Motor neuron (in vitro differentiated cells): ENCODE data around the gene TIPRL. TPM values are rescaled to one million over a fixed set of nuclear protein-coding genes. Genes with fewer than 3 reads are reported as not detected.
A peak's percentile ranks its signal among the peaks of the same experiment; 100 is the strongest.
"Not testable (repeated sequence)": the region's sequence is repeated elsewhere in the genome, so short reads cannot be mapped to it uniquely, and the experiment has no call there.

Experiments
- ATAC-seq, 8 experiments: fragments of 200-7000 bp; cut with Tn5 transposase; replicated peaks in 6 of 8; 2 replicates each; pipeline ENCODE4 v1.8.0; 2021; ENCODE audit warnings: mild to moderate bottlenecking in 8 of 8, moderate library complexity in 8 of 8
- H3K27ac ChIP-seq, 2 donors: fragments of 250-450 bp; sonication (Bioruptor Pico); 2 replicates each; pipeline ENCODE4 v1.9.0; 2021; ENCODE audit warnings: antibody characterized with exemption in 2 of 2, mild to moderate bottlenecking in 2 of 2, moderate library complexity in 1 of 2
- H3K4me1 ChIP-seq, 2 donors: fragments of 250-450 bp; sonication (Bioruptor Pico); replicated peaks in 1 of 2; 2 replicates each; pipeline ENCODE4 v1.6.1; 2021; ENCODE audit warnings: antibody characterized with exemption in 2 of 2, mild to moderate bottlenecking in 2 of 2, moderate library complexity in 1 of 2
- H3K4me3 ChIP-seq, 5 donors: fragments of 250-450 bp; sonication (Bioruptor Pico); 2 replicates each; pipeline ENCODE4 v1.9.0; 2021; ENCODE audit warnings: antibody characterized with exemption in 5 of 5, mild to moderate bottlenecking in 5 of 5, moderate library complexity in 4 of 5
- WGBS, 10 experiments: fragments of 450-650 bp; shearing (Covaris generic); methylation state at CpG; one replicate each; pipeline ENCODE4 v1.0.0; 2022; 5-methylcytosine and 5-hydroxymethylcytosine counted together
- in situ Hi-C, 9 experiments: fragments of 400-800 bp; cut with MboI; loops; one replicate each; pipeline ENCODE4 v1.15.0; 2021; ENCODE audit warnings: low sequenced_read_pairs in 9 of 9, low pct_unique_long_range_greater_than_20kb in 2 of 9; ENCODE audit not compliant: unreplicated experiment in 9 of 9
- total RNA-seq, 8 experiments: library from RNA; unstranded; fragments of 300-600 nt; gene quantifications; 2 replicates each; pipeline versions ENCODE4 v1.2.3 to v1.2.4, GENCODE V29; 2022

The TIPRL gene
- total RNA-seq, 8 experiments from 2014 or later, result 27.1 to 103 (median 59.4) TPM

GRCh38 chr1:168167806-168168205, 11.0 kb upstream of the TIPRL start:
- 0 to 77% (median 60%) methylated on average over 1 to 2 of the region's 2 CpGs; no CpG with 5 or more reads in 1 of the 10 experiments for WGBS, 10 experiments

GRCh38 chr1:168170564-168171508, 7.9 kb upstream of the TIPRL start:
- Histone ChIP-seq H3K4me3 (no peak overlapping the region), H3K27ac (no peak overlapping the region), H3K4me1 (no peaks in the 10 kb centered on the region)
- WGBS, 10 experiments, result 70 to 100% (median 85%) methylated on average over 1 to 5 of the region's 7 CpGs; no CpG with 5 or more reads in 1 of the 10 experiments
- ATAC-seq, result peak in 1 of 8 experiments; percentile 13
- in situ Hi-C loops, result no loop called here

More at GRCh38 chr1:168167806-168168205, 11.0 kb upstream of the TIPRL start:
- Histone ChIP-seq H3K27ac (no peak overlapping the region), H3K4me3 (no peak overlapping the region), H3K4me1 (no peaks in the 10 kb centered on the region)
- in situ Hi-C loops, result no loop called here
- ATAC-seq, result no peak

GRCh38 chr1:168172250-168172915, 6.4 kb upstream of the TIPRL start:
- H3K27ac ChIP-seq, result no peak overlapping the region
- no peaks in the 10 kb centered on the region for H3K4me1 ChIP-seq
- peak in 1 of 8 experiments; percentile 31 for ATAC-seq
- in situ Hi-C loops, result no loop called here
- WGBS, 10 experiments, result 24 to 100% (median 89%) methylated on average over 2 to 3 of the region's 3 CpGs
- no peak overlapping the region for H3K4me3 ChIP-seq

GRCh38 chr1:168178227-168178637, 530 bp upstream of the TIPRL start:
- peak in 1 of 8 experiments; percentile 2 for ATAC-seq

GRCh38 chr1:168179438-168180147, 831 bp downstream of the TIPRL start:
- in situ Hi-C loops, result no loop called here
- Histone ChIP-seq H3K4me3 (peak overlapping the region; percentile 57 to 92 (median 81)), H3K27ac (peak overlapping the region; percentile 82 to 84), H3K4me1 (peaks cover 0 to 12% of the 10 kb centered on the region in 2 donors)
- WGBS, 10 experiments, result 0 to 35% (median 2%) methylated on average over 2 to 19 of the region's 20 CpGs
- peak; percentile 1 to 23 (median 6) for ATAC-seq

More at GRCh38 chr1:168178227-168178637, 530 bp upstream of the TIPRL start:
- in situ Hi-C loops, result no loop called here
- Histone ChIP-seq H3K4me1 (peaks cover 0 to 12% of the 10 kb centered on the region in 2 donors), H3K27ac (peak overlapping the region; percentile 67 to 69), H3K4me3 (peak overlapping the region; percentile 57 to 92 (median 81))
- WGBS, 10 experiments, result 50 to 92% (median 77%) methylated on average over 2 to 5 of the region's 5 CpGs; no CpG with 5 or more reads in 1 of the 10 experiments

GRCh38 chr1:168180148-168180524, 1.4 kb downstream of the TIPRL start:
- in situ Hi-C loops, result no loop called here
- ATAC-seq, result no peak
- Histone ChIP-seq H3K4me1 (peaks cover 0 to 12% of the 10 kb centered on the region in 2 donors), H3K27ac (peak overlapping the region; percentile 82 to 84), H3K4me3 (peak overlapping the region; percentile 57 to 92 (median 81))
- 4 to 34% (median 20%) methylated on average over 1 to 2 of the region's 2 CpGs; no CpG with 5 or more reads in 1 of the 10 experiments for WGBS, 10 experiments

GRCh38 chr1:168181063-168181720, 2.4 kb downstream of the TIPRL start:
- ATAC-seq, in situ Hi-C loops, H3K27ac ChIP-seq: not testable (repeated sequence)
- WGBS, 10 experiments, result 83 to 100% (median 97%) methylated on average over 3 to 15 of the region's 15 CpGs
- Histone ChIP-seq H3K4me3 (peak overlapping the region in 2 of 5 donors; percentile 82 to 92), H3K4me1 (peaks cover 0 to 12% of the 10 kb centered on the region in 2 donors)

- ATAC-seq, result peak in 1 of 8 experiments; percentile 62
- no peak overlapping the region for H3K27ac ChIP-seq
- in situ Hi-C loops, result no loop called here
- H3K4me3 ChIP-seq, result no peak overlapping the region
- H3K4me1 ChIP-seq, result no peaks in the 10 kb centered on the region
Observed at GRCh38 chr1:168187177-168187576, 8.4 kb downstream of the TIPRL start.

GRCh38 chr1:168190403-168190802, 11.6 kb downstream of the TIPRL start:
- ATAC-seq, result no peak
- Histone ChIP-seq H3K27ac (no peak overlapping the region), H3K4me1 (no peaks in the 10 kb centered on the region), H3K4me3 (no peak overlapping the region)
- in situ Hi-C loops, result no loop called here
- WGBS, 10 experiments, result 57 to 100% (median 95%) methylated on average over 1 to 2 of the region's 2 CpGs

GRCh38 chr1:168195199-168196135, 16.7 kb downstream of the TIPRL start:
- ATAC-seq, result no peak
- no peak overlapping the region for H3K27ac ChIP-seq
- no peaks in the 10 kb centered on the region for H3K4me1 ChIP-seq
- 80 to 100% (median 93%) methylated on average over 1 to 4 of the region's 4 CpGs; no CpG with 5 or more reads in 4 of the 10 experiments for WGBS, 10 experiments
- in situ Hi-C loops, result no loop called here
- H3K4me3 ChIP-seq, result no peak overlapping the region

GRCh38 chr1:168199056-168199455, 20.3 kb downstream of the TIPRL start:
- Histone ChIP-seq H3K4me1 (no peaks in the 10 kb centered on the region), H3K4me3 (no peak overlapping the region), H3K27ac (no peak overlapping the region)
- ATAC-seq, result no peak
- WGBS, 10 experiments, result 0 to 100% (median 67%) methylated on average over 1 to 3 of the region's 3 CpGs
- in situ Hi-C loops, result no loop called here
